HFF-Myc (cell line): Measurements from ENCODE around the gene ADAMTSL1.

Experiments
- DNase-seq: peaks from one replicate; pipeline ENCODE4 v3.0.0-alpha.2; 2011; ENCODE audit warnings: low read depth; ENCODE audit errors: extremely low read depth
- H3K4me3 ChIP-seq: replicated peaks from 2 replicates; pipeline ENCODE4 v1.5.1; 2011; ENCODE audit warnings: low read depth, mild to moderate bottlenecking, control low read depth, low read length
- TF ChIP-seq, protein P1 (sequence below): IDR thresholded peaks from 2 replicates; pipeline ENCODE4 v1.5.1; 2012; ENCODE audit warnings: mild to moderate bottlenecking, low read depth, low read length, control low read depth; ENCODE audit errors: missing control alignments

ADAMTSL1 gene

DNA sequence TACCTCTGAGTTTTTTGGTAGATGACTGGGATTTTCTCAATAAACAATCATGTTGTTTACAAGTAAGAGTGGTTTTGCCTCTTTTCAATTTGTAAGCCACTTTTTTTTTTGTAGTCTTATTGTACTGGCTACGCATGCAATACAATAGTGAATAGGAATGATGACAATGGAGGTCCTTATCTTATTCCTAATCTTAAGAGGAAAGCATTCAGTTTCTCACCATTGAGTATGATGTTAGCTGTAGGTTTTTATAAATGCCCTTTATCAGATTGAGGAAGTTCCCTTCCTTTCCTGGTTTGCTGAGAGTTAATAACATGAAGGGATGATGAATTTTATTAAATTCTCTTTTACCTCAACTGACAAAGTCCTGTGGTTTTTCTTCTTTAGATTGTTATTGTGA lies 155.2 kb downstream of the ADAMTSL1 start:
- TF ChIP-seq, protein P1, sequence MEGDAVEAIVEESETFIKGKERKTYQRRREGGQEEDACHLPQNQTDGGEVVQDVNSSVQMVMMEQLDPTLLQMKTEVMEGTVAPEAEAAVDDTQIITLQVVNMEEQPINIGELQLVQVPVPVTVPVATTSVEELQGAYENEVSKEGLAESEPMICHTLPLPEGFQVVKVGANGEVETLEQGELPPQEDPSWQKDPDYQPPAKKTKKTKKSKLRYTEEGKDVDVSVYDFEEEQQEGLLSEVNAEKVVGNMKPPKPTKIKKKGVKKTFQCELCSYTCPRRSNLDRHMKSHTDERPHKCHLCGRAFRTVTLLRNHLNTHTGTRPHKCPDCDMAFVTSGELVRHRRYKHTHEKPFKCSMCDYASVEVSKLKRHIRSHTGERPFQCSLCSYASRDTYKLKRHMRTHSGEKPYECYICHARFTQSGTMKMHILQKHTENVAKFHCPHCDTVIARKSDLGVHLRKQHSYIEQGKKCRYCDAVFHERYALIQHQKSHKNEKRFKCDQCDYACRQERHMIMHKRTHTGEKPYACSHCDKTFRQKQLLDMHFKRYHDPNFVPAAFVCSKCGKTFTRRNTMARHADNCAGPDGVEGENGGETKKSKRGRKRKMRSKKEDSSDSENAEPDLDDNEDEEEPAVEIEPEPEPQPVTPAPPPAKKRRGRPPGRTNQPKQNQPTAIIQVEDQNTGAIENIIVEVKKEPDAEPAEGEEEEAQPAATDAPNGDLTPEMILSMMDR: no peak
- DNase-seq: no peak
- no peak overlapping the region for H3K4me3 ChIP-seq

DNA sequence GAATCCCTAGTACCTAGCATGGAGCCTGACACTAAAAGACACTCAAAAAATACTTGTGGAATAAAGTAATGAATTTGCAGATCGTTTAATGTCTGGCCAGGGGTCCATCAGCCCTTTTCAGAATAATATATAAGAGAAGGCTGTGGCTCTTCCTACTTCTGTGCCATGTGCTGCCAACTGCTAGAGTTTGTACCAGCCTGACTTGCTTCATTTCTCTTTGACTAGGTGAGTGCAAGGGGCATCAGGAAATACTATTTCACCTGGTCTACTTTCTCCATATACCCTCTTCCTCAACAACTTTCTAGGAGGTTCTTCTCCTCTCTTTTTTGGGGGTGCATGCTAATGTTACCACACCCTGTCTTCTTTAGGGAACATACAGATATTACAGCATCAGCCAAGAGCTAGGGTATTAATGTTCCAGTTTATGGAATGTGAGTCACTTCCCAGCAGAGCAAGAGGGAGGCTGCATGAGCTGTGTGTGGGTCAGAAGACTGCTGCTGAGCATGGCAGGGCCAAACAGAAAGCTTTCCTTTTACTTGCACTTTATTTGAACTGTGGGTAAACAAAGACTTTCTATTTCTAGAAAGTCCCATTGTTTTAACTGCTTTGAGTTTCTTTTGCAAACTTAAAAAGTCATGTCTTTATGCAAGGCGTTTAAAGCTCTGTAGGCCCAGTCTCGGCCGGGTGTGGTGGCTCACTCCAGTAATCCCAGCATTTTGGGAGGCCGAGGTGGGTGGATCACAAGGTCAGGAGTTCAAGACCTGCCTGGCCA lies 158.9 kb downstream of the ADAMTSL1 start:
- DNase-seq: peak; percentile 44
- TF ChIP-seq, protein P1: no peak
- H3K4me3 ChIP-seq: no peak overlapping the region

DNA sequence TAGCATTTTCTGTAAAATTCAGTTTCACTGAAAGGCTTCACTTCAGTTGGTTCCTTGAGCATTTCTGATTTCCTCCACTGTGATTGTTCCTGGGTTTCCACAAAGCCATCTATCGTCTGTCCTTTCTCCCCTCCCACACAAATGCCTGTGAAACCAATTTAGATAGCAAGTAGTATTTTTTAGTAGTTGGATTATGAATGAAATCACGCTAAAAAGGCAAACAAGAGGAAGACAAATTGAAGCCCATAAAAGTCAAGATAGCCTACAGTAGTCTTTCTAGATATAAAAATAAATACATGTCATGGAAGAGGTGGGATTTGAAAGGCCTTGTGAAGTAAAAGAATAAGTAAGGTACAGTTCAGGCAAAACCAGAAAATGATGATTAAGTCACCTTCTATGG lies 162.8 kb downstream of the ADAMTSL1 start:
- H3K4me3 ChIP-seq: no peak overlapping the region
- no peak for DNase-seq
- TF ChIP-seq, protein P1: no peak

DNA sequence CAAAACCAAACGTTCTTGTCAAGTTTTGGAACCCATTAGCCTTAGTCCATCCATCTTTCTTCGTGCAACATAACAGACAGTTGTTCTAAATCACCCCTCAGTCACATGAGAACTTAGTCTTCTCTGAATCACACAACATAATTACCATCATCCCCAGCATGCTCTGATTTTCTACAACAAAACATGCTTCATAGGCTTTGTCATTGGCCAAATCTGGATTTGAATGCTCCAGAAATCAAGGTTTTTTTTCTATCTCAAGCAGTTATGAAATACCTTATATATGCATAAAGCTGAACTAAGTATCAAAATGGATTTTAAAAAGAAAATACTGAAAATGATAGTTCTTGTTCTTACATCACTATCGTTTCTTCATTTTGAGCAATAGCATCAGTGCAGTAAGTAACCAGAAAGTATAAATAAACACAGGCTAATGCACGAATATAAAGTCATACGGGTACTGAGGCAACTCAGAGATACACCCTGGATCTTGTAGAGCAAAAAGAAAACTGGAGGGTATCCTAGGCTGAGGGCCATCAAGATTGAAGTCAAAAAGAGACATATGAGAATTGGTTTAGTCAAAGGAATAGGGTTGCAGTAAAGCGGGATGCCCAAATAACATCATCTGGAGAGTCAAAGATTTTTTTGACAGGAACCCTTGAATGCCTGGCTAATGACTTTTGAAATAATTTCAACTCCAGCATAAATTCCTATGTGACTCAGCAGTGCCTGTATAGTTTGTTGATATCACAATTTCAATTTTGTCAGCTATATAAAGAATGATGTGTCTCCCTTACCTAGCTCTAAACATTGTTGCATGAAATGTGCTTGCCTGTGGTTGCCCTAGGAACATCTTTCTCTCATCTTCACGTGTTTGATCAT lies 164.7 kb downstream of the ADAMTSL1 start:
- DNase-seq: no peak
- no peak overlapping the region for H3K4me3 ChIP-seq
- TF ChIP-seq, protein P1: no peak

DNA sequence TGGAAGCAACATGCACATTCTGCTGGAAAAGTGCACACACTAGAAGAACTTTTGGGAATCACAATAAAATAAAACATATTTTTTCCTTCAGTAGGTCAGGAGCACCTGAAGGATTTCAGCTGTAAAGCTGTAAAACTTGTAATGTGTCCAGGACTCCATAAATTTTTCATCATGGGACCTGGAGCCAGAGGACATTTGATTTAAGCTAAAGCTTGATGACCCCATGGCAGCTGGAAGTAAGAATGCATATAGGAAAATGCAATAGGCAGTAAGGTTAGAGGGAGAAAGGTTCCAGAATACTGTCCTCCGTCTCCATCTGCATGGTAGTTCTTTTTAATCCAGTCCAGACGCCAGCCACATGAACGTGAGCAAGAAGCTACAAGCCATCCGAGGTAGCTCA lies 166.0 kb downstream of the ADAMTSL1 start:
- no peak overlapping the region for H3K4me3 ChIP-seq
- TF ChIP-seq, protein P1: no peak
- DNase-seq: no peak

DNA sequence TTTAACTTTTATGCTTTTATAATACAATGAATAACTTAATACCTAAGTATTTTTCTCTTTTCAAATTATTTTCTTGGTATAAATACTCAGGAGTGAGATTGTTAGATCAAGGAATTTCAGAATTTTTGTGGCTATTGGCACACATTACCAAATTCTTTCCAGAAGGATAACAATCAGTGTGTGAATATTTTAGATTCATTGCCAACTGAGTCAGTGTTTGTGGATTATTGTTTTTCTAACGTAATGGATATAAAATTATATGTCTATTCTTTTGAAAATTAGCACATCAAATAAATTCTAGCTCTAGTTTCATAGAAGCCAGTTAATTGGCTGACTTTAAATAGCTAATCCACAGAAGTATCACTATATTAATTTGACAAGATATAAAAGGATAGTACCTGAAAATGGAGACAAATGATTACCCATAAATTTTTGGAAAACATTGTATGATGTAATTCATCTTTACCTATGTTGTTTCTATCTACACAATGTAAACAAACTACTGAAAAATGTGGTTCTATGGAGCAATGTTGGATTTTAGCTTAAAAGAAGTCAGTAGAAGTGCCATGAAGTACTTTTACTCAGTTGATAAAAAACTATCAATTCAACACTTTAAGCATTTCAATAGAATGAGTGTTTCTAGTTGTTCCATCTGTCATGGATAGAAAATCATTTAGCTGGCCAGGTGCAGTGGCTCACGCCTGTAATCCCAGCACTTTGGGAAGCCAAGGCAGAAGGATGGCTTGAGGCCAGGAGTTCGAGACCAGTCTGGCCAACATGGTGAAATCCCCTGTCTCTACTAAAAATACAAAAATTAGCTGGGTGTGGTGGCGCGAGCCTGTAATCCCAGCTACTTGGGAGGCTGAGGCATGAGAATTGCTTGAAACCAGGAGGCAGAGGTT lies 185.1 kb downstream of the ADAMTSL1 start:
- no peak for DNase-seq
- TF ChIP-seq, protein P1: no peak
- no peak overlapping the region for H3K4me3 ChIP-seq
